HG02981 (cell line): ENCODE measurements around the gene TGIF2.

Experiments
- ATAC-seq: cut with Tn5 transposase; IDR thresholded peaks from one replicate; pipeline ENCODE4 v1.9.1; 2021; ENCODE audit warnings: mild to moderate bottlenecking, moderate library complexity; ENCODE audit not compliant: unreplicated experiment

TGIF2 gene

GRCh38 chr20:36573103-36573797 is at the start of gene TGIF2:
TGIF2 (plus strand) TSS chr20:36573597; CDS start chr20:36578775, 5,178 bp downstream.
- ATAC-seq: peak; percentile 60

GRCh38 chr20:36525620-36526365 is 47.6 kb upstream of the TGIF2 start:
- no peak for ATAC-seq

- ATAC-seq: no peak
Observed at GRCh38 chr20:36526521-36527011, 46.8 kb upstream of the TGIF2 start.

- ATAC-seq: no peak
Observed at GRCh38 chr20:36527331-36528125, 45.9 kb upstream of the TGIF2 start.

- no peak for ATAC-seq
Observed at GRCh38 chr20:36528176-36528874, 45.1 kb upstream of the TGIF2 start.

- ATAC-seq: no peak
Observed at GRCh38 chr20:36528875-36529417, 44.5 kb upstream of the TGIF2 start.

GRCh38 chr20:36532388-36532787 is 41.0 kb upstream of the TGIF2 start:
- no peak for ATAC-seq

- no peak for ATAC-seq
Observed at GRCh38 chr20:36532822-36533221, 40.6 kb upstream of the TGIF2 start.

GRCh38 chr20:36538026-36538722 is 35.2 kb upstream of the TGIF2 start:
- no peak for ATAC-seq

GRCh38 chr20:36540551-36541211 is 32.7 kb upstream of the TGIF2 start:
- ATAC-seq: no peak

- no peak for ATAC-seq
Observed at GRCh38 chr20:36541227-36541767, 32.1 kb upstream of the TGIF2 start, which contains the start of gene MYL9. MYL9 (plus strand) TSS chr20:36541519; CDS start chr20:36544885, 3,366 bp downstream.

GRCh38 chr20:36541768-36542488 is 31.5 kb upstream of the TGIF2 start:
- no peak for ATAC-seq

GRCh38 chr20:36542516-36543183 is 30.7 kb upstream of the TGIF2 start:
- ATAC-seq: no peak

GRCh38 chr20:36543184-36544133 is 29.9 kb upstream of the TGIF2 start:
- no peak for ATAC-seq

- ATAC-seq: no peak
Observed at GRCh38 chr20:36544134-36545018, 29.0 kb upstream of the TGIF2 start.
